22Rv1 (cell line): ENCODE results near the gene CA5A.

Source experiments
- CTCF ChIP-seq: fragments of 450-650 bp; IDR thresholded peaks from 2 replicates; pipeline ENCODE4 v1.5.1; 2017; ENCODE audit warnings: mild to moderate bottlenecking
- ZFX ChIP-seq: fragments of 450-650 bp; IDR thresholded peaks from 2 replicates; pipeline ENCODE4 v1.6.1; 2017; ENCODE audit warnings: antibody characterized with exemption, borderline replicate concordance

DNA sequence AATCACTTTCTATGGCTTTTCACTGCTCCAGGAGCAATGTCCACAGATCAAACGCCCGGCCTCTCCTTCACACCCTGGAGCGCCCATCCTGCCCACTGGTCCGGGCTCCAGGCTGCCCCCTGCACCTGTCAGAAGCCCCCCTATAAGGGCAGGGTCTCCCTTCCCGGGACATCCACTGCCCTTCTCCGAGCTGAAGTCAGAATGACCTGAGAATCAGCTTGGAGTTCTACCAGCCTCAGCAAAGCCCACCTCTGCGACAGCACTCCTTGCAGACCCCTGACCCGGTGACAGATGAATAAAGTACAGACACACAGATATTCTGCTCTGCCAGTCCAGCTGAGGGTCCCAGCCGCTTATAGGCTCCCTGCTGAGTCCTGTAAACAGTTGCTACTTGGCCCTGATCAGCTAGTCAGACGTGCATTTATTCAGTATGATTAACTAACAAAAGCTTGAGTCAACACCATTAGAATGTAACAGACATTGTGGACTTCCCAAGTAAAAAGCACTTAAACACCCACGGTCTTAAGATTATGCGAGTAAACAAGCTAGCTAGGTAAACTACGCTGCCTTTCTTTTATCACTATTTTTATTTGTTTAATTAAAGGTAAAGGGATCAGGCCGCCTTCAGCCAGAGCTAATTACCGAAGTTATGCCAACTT, 71.9 kb downstream of the CA5A start:
- TF ChIP-seq CTCF, result no peak
- no peak for TF ChIP-seq ZFX
